SK-N-SH treated with all-trans-retinoic acid at 6 μM for 48 hours (cell line): ENCODE data around the gene HTR2A.

Experiments used
- ATAC-seq: fragments of 200-7000 bp; cut with Tn5 transposase; 3 replicates; pipeline ENCODE4 v1.9.1; 2020; ENCODE audit warnings: mild to moderate bottlenecking, moderate library complexity
- BACH2 ChIP-seq: fragments of 250-450 bp; sonication (Bioruptor Pico); IDR thresholded peaks from 2 replicates; pipeline ENCODE4 v1.9.0; 2021; ENCODE audit warnings: mild to moderate bottlenecking, borderline replicate concordance
- CREB5 ChIP-seq: fragments of 250-450 bp; sonication (Bioruptor Pico); IDR thresholded peaks from 2 replicates; pipeline ENCODE4 v1.5.1; 2020; ENCODE audit warnings: low read depth, mild to moderate bottlenecking, moderate library complexity
- CSDC2 ChIP-seq: fragments of 250-450 bp; sonication (Bioruptor Pico); IDR thresholded peaks from 2 replicates; pipeline ENCODE4 v1.5.0; 2020; ENCODE audit warnings: mild to moderate bottlenecking, moderate library complexity
- CSRNP3 ChIP-seq: fragments of 250-450 bp; sonication (Bioruptor Pico); IDR thresholded peaks from 2 replicates; pipeline ENCODE4 v1.5.1; 2021; ENCODE audit warnings: mild to moderate bottlenecking, moderate library complexity
- ESRRG ChIP-seq: fragments of 250-450 bp; sonication (Bioruptor Pico); IDR thresholded peaks from 2 replicates; pipeline ENCODE4 v1.6.1; 2021; ENCODE audit warnings: mild to moderate bottlenecking
- GLIS3 ChIP-seq: fragments of 250-450 bp; sonication (Bioruptor Pico); IDR thresholded peaks from 2 replicates; pipeline ENCODE4 v1.5.0; 2020; ENCODE audit warnings: mild to moderate bottlenecking, moderate library complexity
- ISL1 ChIP-seq: fragments of 250-450 bp; sonication (Bioruptor Pico); IDR thresholded peaks from 2 replicates; pipeline ENCODE4 v2.1.2; 2022; ENCODE audit warnings: mild to moderate bottlenecking, moderate library complexity
- OSR1 ChIP-seq: fragments of 250-450 bp; sonication (Bioruptor Pico); IDR thresholded peaks from 2 replicates; pipeline ENCODE4 v1.8.0; 2022; ENCODE audit warnings: moderate library complexity, mild to moderate bottlenecking, inconsistent platforms
- PPARA ChIP-seq: fragments of 250-450 bp; sonication (Bioruptor Pico); IDR thresholded peaks from 2 replicates; pipeline ENCODE4 v1.5.0; 2020; ENCODE audit warnings: mild to moderate bottlenecking, borderline replicate concordance
- TCF4 ChIP-seq: fragments of 250-450 bp; sonication (Bioruptor Pico); IDR thresholded peaks from 2 replicates; pipeline ENCODE4 v1.8.0; 2021; ENCODE audit warnings: mild to moderate bottlenecking, moderate library complexity, borderline replicate concordance
- TOX ChIP-seq: fragments of 250-450 bp; sonication (Bioruptor Pico); IDR thresholded peaks from 2 replicates; pipeline ENCODE4 v1.8.0; 2021; ENCODE audit warnings: mild to moderate bottlenecking, moderate library complexity, borderline replicate concordance
- TSHZ2 ChIP-seq: fragments of 250-450 bp; sonication (Bioruptor Pico); IDR thresholded peaks from 2 replicates; pipeline ENCODE4 v1.5.0; 2020; ENCODE audit warnings: mild to moderate bottlenecking, moderate library complexity
- ZC3H10 ChIP-seq: fragments of 250-450 bp; sonication (Bioruptor Pico); IDR thresholded peaks from 2 replicates; pipeline ENCODE4 v1.5.1; 2021; ENCODE audit warnings: mild to moderate bottlenecking, moderate library complexity
- ZFP3 ChIP-seq: fragments of 250-450 bp; sonication (Bioruptor Pico); IDR thresholded peaks from 2 replicates; pipeline ENCODE4 v1.5.0; 2020; ENCODE audit warnings: mild to moderate bottlenecking, moderate library complexity
- ZFP30 ChIP-seq: fragments of 450-650 bp; formaldehyde crosslinking; IDR thresholded peaks from 2 replicates; pipeline ENCODE4 v1.5.0; 2022; ENCODE audit warnings: mild to moderate bottlenecking, moderate library complexity
- ZNF70 ChIP-seq: fragments of 450-650 bp; formaldehyde crosslinking; IDR thresholded peaks from 2 replicates; pipeline ENCODE4 v1.5.0; 2020; ENCODE audit warnings: mild to moderate bottlenecking, moderate library complexity
- ZNF8 ChIP-seq: fragments of 450-650 bp; formaldehyde crosslinking; IDR thresholded peaks from 2 replicates; pipeline ENCODE4 v1.5.0; 2020; ENCODE audit warnings: mild to moderate bottlenecking, moderate library complexity

Gene HTR2A

DNA sequence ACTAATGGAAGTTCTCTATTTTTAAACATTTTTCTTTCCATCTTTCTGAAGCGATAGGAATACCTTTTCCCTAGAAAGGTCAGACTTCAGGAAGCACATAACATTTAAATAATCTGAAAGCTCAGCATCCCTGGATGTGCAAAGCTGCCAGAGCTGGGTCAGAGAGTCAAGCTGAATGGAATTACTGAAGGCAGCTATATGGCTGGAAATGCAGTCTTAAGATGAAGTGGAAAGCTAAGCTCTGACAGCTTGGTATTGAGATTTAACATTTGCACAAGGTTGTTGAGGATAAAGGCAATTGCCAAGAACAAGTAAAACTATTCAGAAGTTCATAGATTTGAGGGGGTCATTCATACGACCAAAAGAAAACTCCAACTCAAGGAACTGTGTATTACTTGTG, 28.8 kb downstream of the HTR2A start:
- TF ChIP-seq TSHZ2, result no peak
- TF ChIP-seq TOX (CRISPR knock-in tag), result no peak
- no peak for TF ChIP-seq CSRNP3 (CRISPR knock-in tag)
- no peak for TF ChIP-seq ESRRG (CRISPR knock-in tag)
- ATAC-seq, result no peak

- peak; percentile 73 for ATAC-seq
- TF ChIP-seq ISL1 (no peak), CREB5 (no peak), ZNF70 (CRISPR knock-in tag) (no peak), CSDC2 (CRISPR knock-in tag) (no peak), ZFP30 (CRISPR knock-in tag) (no peak)
- TF ChIP-seq, all 23 proteins: peak for 0
These were observed 30.7 kb downstream of the HTR2A start for GRCh38 chr13:46866150-46866549.

GRCh38 chr13:46864941-46865340, 31.9 kb downstream of the HTR2A start:
- no peak for ATAC-seq
- TF ChIP-seq ZNF8, result no peak
- no peak for TF ChIP-seq ZNF70 (CRISPR knock-in tag)
- no peak for TF ChIP-seq BACH2 (CRISPR knock-in tag)
- TF ChIP-seq TOX (CRISPR knock-in tag), result no peak
- no peak for TF ChIP-seq CREB5
- TF ChIP-seq CSDC2 (CRISPR knock-in tag), result no peak
- TF ChIP-seq GLIS3 (CRISPR knock-in tag), result no peak
- TF ChIP-seq ISL1, result no peak
- no peak for TF ChIP-seq ZFP3 (CRISPR knock-in tag)

GRCh38 chr13:46861959-46862358, 34.9 kb downstream of the HTR2A start:
- no peak for TF ChIP-seq OSR1 (CRISPR knock-in tag)
- TF ChIP-seq ZNF8, result no peak
- no peak for ATAC-seq

- 0 out of 2 replicates have a peak, but pooled peaks have one; percentile 43 for TF ChIP-seq TSHZ2
- no peak for TF ChIP-seq ZNF8
- no peak for TF ChIP-seq PPARA
- no peak for TF ChIP-seq GLIS3 (CRISPR knock-in tag)
- TF ChIP-seq TCF4 (CRISPR knock-in tag), result peak; percentile 55
- TF ChIP-seq ISL1, result peak; percentile 7; the same call in 1 of the 2 replicates
- no peak for TF ChIP-seq ZC3H10 (CRISPR knock-in tag)
- ATAC-seq, result peak; percentile 75
These were observed 36.1 kb downstream of the HTR2A start for GRCh38 chr13:46860722-46861121.
